Heart right ventricle (tissue), 16 donors: Measurements from ENCODE around the gene MTOR. TPM values are rescaled to one million over a fixed set of nuclear protein-coding genes. Genes with fewer than 3 reads are reported as not detected.
"Not testable (repeated sequence)": the region's sequence is repeated elsewhere in the genome, so short reads cannot be mapped to it uniquely, and the experiment has no call there.

Experiments used
- ATAC-seq, 8 donors: fragments of 200-7000 bp; cut with Tn5 transposase; one replicate each; pipeline ENCODE4 v1.9.1; 2020; ENCODE audit warnings: mild to moderate bottlenecking in 8 of 8, moderate library complexity in 8 of 8, moderate number of reproducible peaks in 1 of 8
- DNase-seq, 2 donors: peaks; one replicate each; pipeline ENCODE4 v3.0.0-alpha.2; 2020
- H3K27ac ChIP-seq, 10 donors: fragments of 200-600 bp; sonication (generic) in 2 of 10; one replicate each; pipeline versions ENCODE4 v1.5.0 to v1.8.0; 2020 to 2022; ENCODE audit warnings: mild to moderate bottlenecking in 3 of 10
- H3K27me3 ChIP-seq, 7 donors: fragments of 200-600 bp; one replicate each; pipeline ENCODE4 v1.8.0; 2021 to 2022; ENCODE audit warnings: mild to moderate bottlenecking in 2 of 7
- H3K36me3 ChIP-seq, 9 donors: fragments of 200-600 bp; sonication (generic) in 1 of 9; one replicate each; pipeline versions ENCODE4 v1.5.0 to v1.8.0; 2020 to 2022; ENCODE audit warnings: mild to moderate bottlenecking in 2 of 9
- H3K4me1 ChIP-seq, 9 donors: fragments of 200-600 bp; sonication (generic) in 1 of 9; one replicate each; pipeline versions ENCODE4 v1.5.0 to v1.8.0; 2020 to 2022; ENCODE audit warnings: mild to moderate bottlenecking in 4 of 9
- H3K4me3 ChIP-seq, 10 donors: fragments of 200-600 bp; sonication (generic) in 2 of 10; one replicate each; pipeline versions ENCODE4 v1.5.0 to v1.8.0; 2020 to 2022; ENCODE audit warnings: mild to moderate bottlenecking in 7 of 10, moderate library complexity in 2 of 10
- H3K9me3 ChIP-seq, 11 donors: fragments of 200-600 bp in 10 of 11; sonication (generic) in 2 of 11; one replicate each; pipeline versions ENCODE4 v1.5.0 to v1.8.0; 2013 to 2022; ENCODE audit warnings: mild to moderate bottlenecking in 2 of 11, control low read depth in 1 of 11, moderate library complexity in 1 of 11
- CTCF ChIP-seq, 9 donors: fragments of 200-600 bp; sonication (generic) in 2 of 9; IDR thresholded peaks; one replicate each; pipeline versions ENCODE4 v1.5.0 to v1.8.0; 2021 to 2022; ENCODE audit warnings: antibody characterized with exemption in 9 of 9, mild to moderate bottlenecking in 5 of 9, moderate library complexity in 1 of 9
- WGBS, 2 donors: extraction: QIAGEN DNeasy Blood & Tissue Kit; methylation state at CpG; one replicate each; pipeline ENCODE4 v1.1.7; 2013; ENCODE audit warnings: inconsistent platforms in 1 of 2; 5-methylcytosine and 5-hydroxymethylcytosine counted together
- intact Hi-C, 10 donors: fragments of 100-400 bp; cut with DNase I; formaldehyde crosslinking; loops; one replicate each; pipeline versions ENCODE4 v1.11.1 to v1.14.2; 2022
- polyA plus RNA-seq, 2 donors: library from polyadenylated mRNA; stranded (reverse); fragments of 200-250 nt; gene quantifications; one replicate each; pipeline ENCODE4 v1.2.3, GENCODE V29; 2013
- total RNA-seq, 10 donors: library from RNA; stranded (reverse); fragmentation: NEBNext Ultra II Directional in 3 of 10; extraction: Animal tissue kit (Norgen Biotek cat#: 25700) in 3 of 10; gene quantifications; one replicate each; pipeline versions ENCODE4 v1.2.1 to v1.2.4, GENCODE V29; 2021 to 2023
- donor health status: Arrhythmogenic right ventricular cardiomyopathy.
- donor health status: ischemic (EF 13 %, LVEDD 7.1; RV severe dilation, severe dysfunction).
- donor health status: healthy with polysubstance abuse.
- donor health status: DM: no; HTN: yes; CAD: no.
- donor health status: DM: no; HTN: no; CAD: no.
- donor health status: ischemic (EF 25% LVEDD 6.9; RV normal size, moderate dysfunction).
- donor health status: ischemic (EF 25% LVEDD 5.7; RV mildly dilated, moderate dysfunction).
- donor health status: healthy.
- donor health status: DM: yes; HTN: yes; CAD: no.
- donor health status: Ischemic cardiomyopathy.
- donor health status: ischemic (EF 35%, LVEDD 5.7; RV mildly dilated, moderate dysfunction).
- donor health status: nonischemic (EF 11% LVEDD 7.7; RV severe dilation, severe dysfunction).
- donor health status: DM: yes; HTN: yes; CAD: no.
- donor health status: PGD.
- donor health status: ischemic (EF 29% LVEDD 5.4; RV normal size, mild dysfunction).
- donor health status: nonischemic (EF 23%, LVEDD 6.1; RV moderate dilation, normal function).

Gene MTOR
- total and polyA plus RNA-seq, 12 donors = 18.7 to 42.7 (median 36.3) TPM

- ATAC-seq = no peak
- Histone ChIP-seq H3K4me1 (peaks cover 5 to 49% (median 33%) of the 10 kb centered on the region in 9 donors), H3K4me3 (no peak overlapping the region), H3K36me3 (peaks cover 0 to 87% (median 0%) of the 10 kb centered on the region in 9 donors), H3K9me3 (no peaks in the 10 kb centered on the region), H3K27me3 (no peaks in the 10 kb centered on the region), H3K27ac (peak overlapping the region in 1 of 10 donors; percentile 22)
- TF ChIP-seq CTCF (IDR thresholded peaks at IDR 0.05) = no peak
- intact Hi-C loops = no loop called here
- DNase-seq = no peak
Measured at GRCh38 chr1:11180342-11180744, 82.0 kb downstream of the MTOR start.

- H3K27me3 ChIP-seq, H3K4me3 ChIP-seq, DNase-seq, H3K9me3 ChIP-seq, ATAC-seq, intact Hi-C loops: not testable (repeated sequence)
- H3K4me1 ChIP-seq = peaks cover 5 to 51% (median 33%) of the 10 kb centered on the region in 9 donors
- H3K27ac ChIP-seq = peak overlapping the region in 1 of 10 donors; percentile 22
- WGBS, 2 donors = 60 to 71% methylated on average over 3 of the region's 3 CpGs
- H3K36me3 ChIP-seq = peaks cover 0 to 83% (median 0%) of the 10 kb centered on the region in 9 donors
Measured at GRCh38 chr1:11179749-11180148, 82.6 kb downstream of the MTOR start.

GRCh38 chr1:11179125-11179524 lies 83.2 kb downstream of the MTOR start:
- no peak for DNase-seq
- intact Hi-C loops = no loop called here
- peaks cover 5 to 57% (median 33%) of the 10 kb centered on the region in 9 donors for H3K4me1 ChIP-seq
- H3K4me3 ChIP-seq = no peak overlapping the region
- TF ChIP-seq CTCF (IDR thresholded peaks at IDR 0.05) = no peak
- ATAC-seq = no peak
- H3K9me3 ChIP-seq = no peaks in the 10 kb centered on the region
- H3K27me3 ChIP-seq = no peaks in the 10 kb centered on the region
- peak overlapping the region in 1 of 10 donors; percentile 22 for H3K27ac ChIP-seq
- peaks cover 0 to 79% (median 0%) of the 10 kb centered on the region in 9 donors for H3K36me3 ChIP-seq

- WGBS, 2 donors = 32 to 40% methylated on average over 7 of the region's 7 CpGs
- peaks cover 0 to 79% (median 0%) of the 10 kb centered on the region in 9 donors for H3K36me3 ChIP-seq
- intact Hi-C loops = no loop called here
Measured at GRCh38 chr1:11178021-11179015, 84.0 kb downstream of the MTOR start.

More at GRCh38 chr1:11178021-11179015, 84.0 kb downstream of the MTOR start:
- ATAC-seq = peak; percentile 36 to 81 (median 62)
- DNase-seq = no peak
- H3K4me3 ChIP-seq = no peak overlapping the region
- H3K27me3 ChIP-seq = no peaks in the 10 kb centered on the region
- H3K4me1 ChIP-seq = peaks cover 5 to 58% (median 33%) of the 10 kb centered on the region in 9 donors
- H3K27ac ChIP-seq = peak overlapping the region in 6 of 10 donors; percentile 1 to 38 (median 22)
- no peak for TF ChIP-seq CTCF (IDR thresholded peaks at IDR 0.05)
- H3K9me3 ChIP-seq = no peaks in the 10 kb centered on the region
